ENCODE results near the gene LAMB3.

LAMB3 gene

DNA sequence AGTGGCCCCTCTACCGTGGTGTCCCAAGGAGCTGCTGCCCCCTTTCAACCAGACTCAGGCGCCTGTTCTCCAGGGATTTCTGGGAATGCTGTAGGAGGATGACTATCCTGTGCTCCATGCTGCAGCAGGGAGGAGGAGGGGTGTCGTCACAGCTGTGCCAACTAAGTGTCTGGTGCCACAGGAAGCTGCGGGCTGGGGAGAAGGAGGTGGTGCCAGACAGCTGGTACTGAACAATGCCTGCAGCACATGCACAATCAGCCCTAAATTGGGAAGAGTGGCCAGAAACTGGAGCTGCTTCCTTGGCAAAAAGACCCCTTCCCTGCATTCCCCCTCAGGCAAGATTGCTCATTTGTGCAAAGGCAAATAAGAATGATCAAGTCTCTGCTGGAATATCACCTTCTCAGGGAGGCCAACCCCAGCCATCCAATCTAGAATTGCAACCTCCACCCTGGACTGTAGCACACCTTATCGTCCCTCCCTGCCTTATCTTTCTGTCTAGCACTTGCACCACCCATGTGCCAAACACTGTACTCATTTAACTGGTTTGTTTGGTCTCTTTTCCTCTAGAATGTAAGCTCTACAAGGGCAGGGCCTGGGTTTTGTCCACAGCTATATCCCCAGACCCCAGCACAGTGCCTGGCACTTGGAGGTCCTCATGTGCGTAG is 33.3 kb downstream of the LAMB3 start:
- Mint-ChIP-seq H3K36me3 (peaks cover 4% of the 10 kb centered on the region), H3K4me3 (no peak overlapping the region), H3K9me3 (no peaks in the 10 kb centered on the region), H3K4me1 (peaks cover 9% of the 10 kb centered on the region), H3K27ac (no peak overlapping the region)
- DNase-seq (ENCODE audit: low spot score in 2 of 2) (no peak), ATAC-seq (no peak)

GRCh38 chr1:209618291-209618690 is 33.9 kb downstream of the LAMB3 start:
- Mint-ChIP-seq H3K27ac (no peak overlapping the region), H3K9me3 (no peaks in the 10 kb centered on the region), H3K4me1 (peaks cover 9% of the 10 kb centered on the region), H3K4me3 (no peak overlapping the region), H3K36me3 (peaks cover 4% of the 10 kb centered on the region)
- ATAC-seq (no peak), DNase-seq (ENCODE audit: low spot score in 2 of 2) (no peak)

- DNase-seq (ENCODE audit: low spot score in 2 of 2) (no peak), ATAC-seq (no peak)
- H3K4me1 Mint-ChIP-seq: peaks cover 9% of the 10 kb centered on the region
- peaks cover 4% of the 10 kb centered on the region for H3K36me3 Mint-ChIP-seq
- H3K9me3 Mint-ChIP-seq: no peaks in the 10 kb centered on the region
- H3K4me3 Mint-ChIP-seq: no peak overlapping the region
- H3K27ac Mint-ChIP-seq: no peak overlapping the region
These were observed 34.5 kb downstream of the LAMB3 start for GRCh38 chr1:209617755-209618154.

- ATAC-seq (no peak), DNase-seq (ENCODE audit: low spot score in 2 of 2) (no peak)
- Mint-ChIP-seq H3K27ac (no peak overlapping the region), H3K4me1 (peaks cover 9% of the 10 kb centered on the region), H3K4me3 (no peak overlapping the region), H3K9me3 (no peaks in the 10 kb centered on the region), H3K36me3 (peaks cover 4% of the 10 kb centered on the region)
These were observed 35.1 kb downstream of the LAMB3 start for GRCh38 chr1:209617047-209617673.

GRCh38 chr1:209616366-209617046 is 35.7 kb downstream of the LAMB3 start:
- Mint-ChIP-seq H3K36me3 (no peaks in the 10 kb centered on the region), H3K4me1 (peaks cover 9% of the 10 kb centered on the region), H3K9me3 (no peaks in the 10 kb centered on the region), H3K4me3 (no peak overlapping the region), H3K27ac (no peak overlapping the region)
- no peak for ATAC-seq
- no peak for DNase-seq (ENCODE audit: low spot score in 2 of 2)

GRCh38 chr1:209614906-209615305 is 37.3 kb downstream of the LAMB3 start:
- H3K27ac Mint-ChIP-seq: no peak overlapping the region
- H3K36me3 Mint-ChIP-seq: no peaks in the 10 kb centered on the region
- no peak for DNase-seq (ENCODE audit: low spot score in 2 of 2)
- no peak overlapping the region for H3K4me3 Mint-ChIP-seq
- no peaks in the 10 kb centered on the region for H3K9me3 Mint-ChIP-seq
- peaks cover 9% of the 10 kb centered on the region for H3K4me1 Mint-ChIP-seq
- no peak for ATAC-seq

GRCh38 chr1:209614151-209614420 is 38.1 kb downstream of the LAMB3 start:
- Mint-ChIP-seq H3K27ac (no peak overlapping the region), H3K36me3 (no peaks in the 10 kb centered on the region), H3K9me3 (no peaks in the 10 kb centered on the region), H3K4me1 (peaks cover 7% of the 10 kb centered on the region), H3K4me3 (no peak overlapping the region)
- ATAC-seq: no peak
- no peak for DNase-seq (ENCODE audit: low spot score in 2 of 2)

- Mint-ChIP-seq H3K4me1 (peaks cover 2% of the 10 kb centered on the region), H3K27ac (no peak overlapping the region), H3K36me3 (no peaks in the 10 kb centered on the region)
These were observed 38.6 kb downstream of the LAMB3 start for GRCh38 chr1:209613400-209614150.

GRCh38 chr1:209612646-209613399 is 39.4 kb downstream of the LAMB3 start:
- H3K9me3 Mint-ChIP-seq: no peaks in the 10 kb centered on the region
- ATAC-seq: no peak
- no peaks in the 10 kb centered on the region for H3K4me1 Mint-ChIP-seq
- no peak overlapping the region for H3K4me3 Mint-ChIP-seq
- H3K36me3 Mint-ChIP-seq: no peaks in the 10 kb centered on the region
- H3K27ac Mint-ChIP-seq: no peak overlapping the region
- DNase-seq (ENCODE audit: low spot score in 2 of 2): no peak

More at GRCh38 chr1:209613400-209614150, 38.6 kb downstream of the LAMB3 start:
- Mint-ChIP-seq H3K4me3 (no peak overlapping the region), H3K9me3 (no peaks in the 10 kb centered on the region)
- no peak for ATAC-seq
- DNase-seq (ENCODE audit: low spot score in 2 of 2): no peak

DNA sequence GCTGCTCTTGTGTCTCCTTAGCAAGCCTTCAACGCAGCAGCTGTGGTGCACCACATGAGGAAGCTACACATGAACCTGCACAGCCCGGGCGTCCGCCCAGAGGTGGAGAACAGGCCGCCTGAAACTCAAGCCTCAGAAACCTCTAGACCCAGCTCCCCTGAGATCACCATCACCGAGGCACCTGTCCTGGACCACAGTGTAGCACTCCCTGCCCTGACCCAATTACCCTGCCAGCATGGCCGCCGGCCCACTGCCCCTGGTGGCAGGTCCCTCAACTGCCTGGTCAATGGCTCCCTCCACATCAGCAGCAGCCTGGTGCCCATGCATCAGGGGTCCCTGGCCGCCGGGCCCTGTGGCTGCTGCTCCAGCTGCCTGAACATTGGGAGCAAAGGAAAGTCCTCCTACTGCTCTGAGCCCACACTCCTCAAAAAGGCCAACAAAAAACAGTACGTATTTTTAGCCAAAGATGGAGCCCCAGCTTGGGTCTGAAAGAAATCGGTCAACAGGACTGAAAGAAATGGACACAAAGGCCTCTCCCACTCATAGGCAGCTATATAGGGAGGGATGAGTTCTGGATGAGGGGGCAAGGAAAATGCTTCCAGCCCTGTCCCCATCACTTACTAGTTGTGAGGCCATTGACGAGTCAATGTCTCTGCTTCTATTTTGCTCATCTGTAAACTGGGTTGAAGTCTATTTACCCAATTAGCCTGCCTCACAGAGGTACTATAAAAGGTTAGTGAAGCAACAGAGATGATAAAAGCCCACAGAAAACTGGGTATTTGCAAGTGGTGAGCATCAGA is 40.3 kb downstream of the LAMB3 start:
- Mint-ChIP-seq H3K4me1 (no peaks in the 10 kb centered on the region), H3K4me3 (no peak overlapping the region), H3K27ac (no peak overlapping the region), H3K36me3 (no peaks in the 10 kb centered on the region), H3K9me3 (no peaks in the 10 kb centered on the region)
- no peak for ATAC-seq
- DNase-seq (ENCODE audit: low spot score in 2 of 2): no peak

DNA sequence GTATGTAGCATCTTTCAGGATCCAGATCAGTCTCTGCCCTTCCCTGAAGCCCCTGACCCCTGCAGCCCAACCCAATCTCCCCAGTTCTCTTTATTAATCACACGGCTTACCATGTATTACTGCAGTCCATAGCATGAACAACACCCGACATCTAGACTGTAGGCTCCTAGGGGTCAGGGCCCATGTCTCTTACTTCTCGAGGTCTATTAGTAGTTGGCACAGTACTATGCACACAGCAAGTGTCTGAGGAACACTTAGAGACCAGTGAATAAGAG is 41.7 kb downstream of the LAMB3 start:
- DNase-seq (ENCODE audit: low spot score in 2 of 2): no peak
- H3K36me3 Mint-ChIP-seq: no peaks in the 10 kb centered on the region
- no peak overlapping the region for H3K27ac Mint-ChIP-seq
- H3K9me3 Mint-ChIP-seq: no peaks in the 10 kb centered on the region
- H3K4me1 Mint-ChIP-seq: no peaks in the 10 kb centered on the region
- no peak for ATAC-seq
- H3K4me3 Mint-ChIP-seq: no peak overlapping the region

GRCh38 chr1:209609791-209610630 is 42.2 kb downstream of the LAMB3 start:
- no peaks in the 10 kb centered on the region for H3K4me1 Mint-ChIP-seq
- no peak overlapping the region for H3K27ac Mint-ChIP-seq
- DNase-seq (ENCODE audit: low spot score in 2 of 2) (no peak), ATAC-seq (no peak)
- H3K4me3 Mint-ChIP-seq: no peak overlapping the region
- H3K36me3 Mint-ChIP-seq: no peaks in the 10 kb centered on the region
- no peaks in the 10 kb centered on the region for H3K9me3 Mint-ChIP-seq

DNA sequence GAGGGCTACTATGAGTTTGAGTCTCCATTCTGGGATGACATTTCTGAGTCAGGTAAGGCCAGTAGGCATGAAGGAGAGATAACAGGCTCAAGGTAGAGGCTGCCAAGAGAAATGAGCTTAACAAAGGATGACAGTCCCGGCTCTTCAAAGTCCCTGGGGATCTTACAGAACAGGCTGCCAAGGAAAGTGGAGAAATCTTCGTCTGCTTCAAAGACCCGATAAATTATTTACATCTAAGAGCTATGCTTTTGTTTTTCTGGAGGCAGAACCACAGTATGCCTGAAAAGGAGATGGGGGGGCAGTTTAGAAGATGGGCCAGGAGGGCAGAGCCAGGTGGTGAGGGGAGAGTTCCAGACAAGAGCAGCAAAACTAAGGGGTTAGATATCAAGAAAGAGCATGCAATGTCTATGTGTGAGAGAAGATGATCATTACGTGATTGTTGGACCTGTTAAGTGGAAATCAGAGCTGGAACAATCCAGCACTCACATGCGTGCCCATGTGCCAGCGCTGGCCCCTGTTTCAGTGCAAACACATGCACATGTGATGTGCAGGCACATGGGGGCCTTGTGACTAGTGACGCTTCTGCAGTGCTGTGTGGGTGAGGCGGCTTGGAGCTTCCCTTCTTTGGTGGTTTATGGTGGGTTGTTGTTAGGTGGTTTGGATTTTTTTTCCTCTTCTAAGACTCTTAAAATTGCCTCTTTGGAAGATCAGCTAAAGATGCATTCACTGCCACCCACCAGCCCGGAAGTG is 43.0 kb downstream of the LAMB3 start:
- Mint-ChIP-seq H3K27ac (no peak overlapping the region), H3K4me1 (no peaks in the 10 kb centered on the region), H3K9me3 (no peaks in the 10 kb centered on the region), H3K36me3 (no peaks in the 10 kb centered on the region), H3K4me3 (no peak overlapping the region)
- no peak for DNase-seq (ENCODE audit: low spot score in 2 of 2)
- no peak for ATAC-seq

Measured in stimulated activated effector memory CD8-positive, alpha-beta T cell treated with anti-CD3 and anti-CD28 coated beads, Interleukin-12 subunit alpha, Interleukin-12 subunit beta, amount 100 ng/mL, for 72 hours (primary cell).